Transverse colon (tissue), 4 donors: ENCODE measurements around the gene THADA. TPM values are rescaled to one million over a fixed set of nuclear protein-coding genes. Genes with fewer than 3 reads are reported as not detected.
A peak's percentile ranks its signal among the peaks of the same experiment; 100 is the strongest.

Experiments used
- DNase-seq: peaks from one replicate; pipeline ENCODE4 v3.0.0-alpha.2; 2019
- H3K27ac ChIP-seq, 4 donors: fragments of 200-600 bp; sonication (generic); 2 replicates each; pipeline ENCODE4 v1.5.1; 2016 to 2018; ENCODE audit warnings: inconsistent platforms in 4 of 4
- H3K27me3 ChIP-seq: fragments of 200-600 bp; sonication (generic); 2 replicates; pipeline ENCODE4 v1.5.1; 2017; ENCODE audit warnings: inconsistent platforms
- H3K36me3 ChIP-seq, 4 donors: fragments of 200-600 bp; sonication (generic); 2 replicates each; pipeline ENCODE4 v1.5.1; 2017 to 2019; ENCODE audit warnings: inconsistent platforms in 4 of 4
- H3K4me1 ChIP-seq, 4 donors: fragments of 200-600 bp; sonication (generic); 2 replicates each; pipeline ENCODE4 v1.5.1; 2017 to 2020; ENCODE audit warnings: inconsistent platforms in 4 of 4
- H3K4me3 ChIP-seq, 4 donors: fragments of 200-600 bp; sonication (generic); 1 replicate in 1 of 4; 2 replicates in 3 of 4; pipeline versions ENCODE4 v1.5.1 to v1.6.1; 2017 to 2019; ENCODE audit warnings: inconsistent platforms in 4 of 4
- H3K9me3 ChIP-seq, 2 donors: fragments of 200-600 bp; sonication (generic); 2 replicates each; pipeline ENCODE4 v1.5.1; 2017 to 2019; ENCODE audit warnings: inconsistent platforms in 2 of 2
- CTCF ChIP-seq, 5 experiments: fragments of 200-600 bp in 3 of 5; fragments of 450-650 bp in 2 of 5; sonication (generic) in 3 of 5; IDR thresholded peaks; 1 replicate in 2 of 5; 2 replicates in 3 of 5; pipeline ENCODE4 v1.5.1; 2016 to 2017; ENCODE audit warnings: antibody characterized with exemption in 5 of 5, inconsistent platforms in 3 of 5, mild to moderate bottlenecking in 2 of 5, moderate library complexity in 1 of 5
- EP300 ChIP-seq: sonication (generic); formaldehyde crosslinking; IDR thresholded peaks from one replicate; pipeline ENCODE4 v1.6.1; 2017; ENCODE audit warnings: antibody characterized with exemption, low read depth
- POLR2A ChIP-seq: fragments of 450-650 bp; IDR thresholded peaks from one replicate; pipeline ENCODE4 v1.6.1; 2016; ENCODE audit warnings: antibody characterized with exemption, mild to moderate bottlenecking, moderate library complexity
- POLR2AphosphoS5 ChIP-seq, 3 donors: sonication (generic); formaldehyde crosslinking; IDR thresholded peaks; one replicate each; pipeline ENCODE4 v1.6.1; 2016; ENCODE audit warnings: antibody characterized with exemption in 3 of 3
- WGBS, 2 donors: methylation state at CpG; one replicate each; pipeline ENCODE4 v1.1.5; 2018; ENCODE audit warnings: low coverage in 1 of 2; 5-methylcytosine and 5-hydroxymethylcytosine counted together
- in situ Hi-C, 4 donors: fragments of 200-750 bp; cut with MboI; loops; one replicate each; pipeline versions ENCODE4 v1.15.0 to v1.15.1; 2017; ENCODE audit warnings: low sequenced_read_pairs in 3 of 4, low pct_ligation_motif_present in 1 of 4, low pct_unique_long_range_greater_than_20kb in 1 of 4
- intact Hi-C: fragments of 100-400 bp; cut with DNase I; formaldehyde crosslinking; loops from one replicate; pipeline ENCODE4 v1.15.1; 2023; ENCODE audit warnings: low total_unique reads
- total RNA-seq, 4 donors: library from RNA; depleted of rRNA; stranded (reverse); fragments of >200 nt; gene quantifications; one replicate each; pipeline ENCODE4 v1.1.0, GENCODE V29; 2016

THADA gene
- total RNA-seq, 4 donors from 2014 or later: 21.7 to 78.6 (median 28.1) TPM

GRCh38 chr2:43307973-43308372, 287.9 kb downstream of the THADA start:
- Histone ChIP-seq H3K9me3 (no peaks in the 10 kb centered on the region), H3K4me1 (peaks cover 0 to 37% (median 10%) of the 10 kb centered on the region in 4 donors), H3K36me3 (no peaks in the 10 kb centered on the region), H3K4me3 (no peak overlapping the region), H3K27me3 (no peaks in the 10 kb centered on the region), H3K27ac (no peak overlapping the region)
- no peak for DNase-seq
- TF ChIP-seq POLR2AphosphoS5 (IDR thresholded peaks at IDR 0.05): no peak
- no peak for TF ChIP-seq EP300
- TF ChIP-seq POLR2A: no peak
- no peak for TF ChIP-seq CTCF (IDR thresholded peaks at IDR 0.05)
- intact Hi-C loops (no loop called here), in situ Hi-C loops (no loop called here)
- 97 to 100% methylated on average over 2 to 3 of the region's 3 CpGs for WGBS, 2 donors

GRCh38 chr2:43307046-43307445, 288.8 kb downstream of the THADA start:
- in situ Hi-C loops: no loop called here
- Histone ChIP-seq H3K27ac (peak overlapping the region in 1 of 4 donors; percentile 9), H3K4me1 (peaks cover 0 to 40% (median 8%) of the 10 kb centered on the region in 4 donors)

GRCh38 chr2:43306197-43306596, 289.6 kb downstream of the THADA start:
- no peaks in the 10 kb centered on the region for H3K36me3 ChIP-seq
- peak overlapping the region; percentile 61 to 80 (median 74) for H3K27ac ChIP-seq
- intact Hi-C loops: no loop called here
- TF ChIP-seq CTCF (IDR thresholded peaks at IDR 0.05): no peak
- TF ChIP-seq POLR2AphosphoS5 (IDR thresholded peaks at IDR 0.05): no peak
- TF ChIP-seq EP300: no peak
- TF ChIP-seq POLR2A: no peak
- in situ Hi-C loops: no loop called here
- H3K4me1 ChIP-seq: peaks cover 4 to 47% (median 14%) of the 10 kb centered on the region in 4 donors
- DNase-seq: no peak
- H3K9me3 ChIP-seq: no peaks in the 10 kb centered on the region
- WGBS, 2 donors: 98% methylated on average over 5 of the region's 5 CpGs; no CpG with 5 or more reads in 1 of the 2 donors
- H3K27me3 ChIP-seq: no peaks in the 10 kb centered on the region
- no peak overlapping the region for H3K4me3 ChIP-seq

More at GRCh38 chr2:43307046-43307445, 288.8 kb downstream of the THADA start:
- Histone ChIP-seq H3K4me3 (no peak overlapping the region), H3K27me3 (no peaks in the 10 kb centered on the region), H3K9me3 (no peaks in the 10 kb centered on the region), H3K36me3 (no peaks in the 10 kb centered on the region)
- no peak for TF ChIP-seq EP300
- no peak for TF ChIP-seq CTCF (IDR thresholded peaks at IDR 0.05)
- TF ChIP-seq POLR2AphosphoS5 (IDR thresholded peaks at IDR 0.05): no peak
- TF ChIP-seq POLR2A: no peak
- WGBS, 2 donors: 72 to 86% methylated on average over 1 to 2 of the region's 2 CpGs
- DNase-seq: no peak
- intact Hi-C loops: no loop called here

- Histone ChIP-seq H3K27me3 (no peaks in the 10 kb centered on the region), H3K36me3 (no peaks in the 10 kb centered on the region), H3K27ac (peak overlapping the region; percentile 61 to 80 (median 74)), H3K4me3 (no peak overlapping the region), H3K4me1 (peaks cover 9 to 47% (median 18%) of the 10 kb centered on the region in 4 donors), H3K9me3 (no peaks in the 10 kb centered on the region)
- in situ Hi-C loops (no loop called here), intact Hi-C loops (no loop called here)
- peak in 1 of 3 donors; percentile 8 for TF ChIP-seq POLR2AphosphoS5 (IDR thresholded peaks at IDR 0.05)
- TF ChIP-seq CTCF (IDR thresholded peaks at IDR 0.05): no peak
- peak; percentile 46 for DNase-seq
- 42 to 58% methylated on average over 2 of the region's 2 CpGs for WGBS, 2 donors
Observed at GRCh38 chr2:43305517-43305916, 290.3 kb downstream of the THADA start.
